IPS-11a (cell line): ENCODE results near the gene FGL2.
"Not testable (repeated sequence)": the region's sequence is repeated elsewhere in the genome, so short reads cannot be mapped to it uniquely, and the experiment has no call there.

Experiments
- H3K4me3 ChIP-seq: one replicate; pipeline ENCODE4 v1.5.1; 2013; ENCODE audit warnings: low read depth, low read length, control low read depth

The FGL2 gene

GRCh38 chr7:77199013-77199966 is at the start of gene FGL2:
TSS of gene FGL2 (minus strand) at chr7:77199819. CDS start at chr7:77199793, 26 bp downstream.
- H3K4me3 ChIP-seq: peak within 1 kb of the TSS; percentile 2

- H3K4me3 ChIP-seq: no peak overlapping the region
Observed at GRCh38 chr7:77248154-77248553, 48.5 kb upstream of the FGL2 start.

GRCh38 chr7:77247206-77247850 is 47.7 kb upstream of the FGL2 start:
- H3K4me3 ChIP-seq: no peak overlapping the region

- H3K4me3 ChIP-seq: no peak overlapping the region
Observed at GRCh38 chr7:77246026-77246640, 46.5 kb upstream of the FGL2 start.

- H3K4me3 ChIP-seq: no peak overlapping the region
Observed at GRCh38 chr7:77245015-77245755, 45.6 kb upstream of the FGL2 start.

- H3K4me3 ChIP-seq: no peak overlapping the region
Observed at GRCh38 chr7:77244222-77244934, 44.8 kb upstream of the FGL2 start.

- H3K4me3 ChIP-seq: no peak overlapping the region
Observed at GRCh38 chr7:77242554-77242953, 42.9 kb upstream of the FGL2 start.

- no peak overlapping the region for H3K4me3 ChIP-seq
Observed at GRCh38 chr7:77242068-77242467, 42.4 kb upstream of the FGL2 start.

- no peak overlapping the region for H3K4me3 ChIP-seq
Observed at GRCh38 chr7:77239471-77239870, 39.9 kb upstream of the FGL2 start.

- H3K4me3 ChIP-seq: no peak overlapping the region
Observed at GRCh38 chr7:77238703-77239136, 39.1 kb upstream of the FGL2 start.

- no peak overlapping the region for H3K4me3 ChIP-seq
Observed at GRCh38 chr7:77235276-77235675, 35.7 kb upstream of the FGL2 start.

GRCh38 chr7:77232467-77232866 is 32.8 kb upstream of the FGL2 start:
- no peak overlapping the region for H3K4me3 ChIP-seq

- not testable (repeated sequence) for H3K4me3 ChIP-seq
Observed at GRCh38 chr7:77228795-77229194, 29.2 kb upstream of the FGL2 start.

GRCh38 chr7:77226357-77226839 is 26.8 kb upstream of the FGL2 start:
- H3K4me3 ChIP-seq: no peak overlapping the region

GRCh38 chr7:77223261-77223660 is 23.6 kb upstream of the FGL2 start:
- H3K4me3 ChIP-seq: no peak overlapping the region

GRCh38 chr7:77222819-77223218 is 23.2 kb upstream of the FGL2 start:
- no peak overlapping the region for H3K4me3 ChIP-seq

- no peak overlapping the region for H3K4me3 ChIP-seq
Observed at GRCh38 chr7:77222065-77222464, 22.4 kb upstream of the FGL2 start.

- not testable (repeated sequence) for H3K4me3 ChIP-seq
Observed at GRCh38 chr7:77219701-77220331, 20.2 kb upstream of the FGL2 start.

- no peak overlapping the region for H3K4me3 ChIP-seq
Observed at GRCh38 chr7:77217474-77218185, 18.0 kb upstream of the FGL2 start.
